NCI-H1092 (cell line): ENCODE data around the gene SNX27.

Source experiments
- DNase-seq: peaks from one replicate; lab custom pipeline; 2025; lab: John Stamatoyannopoulos, UW

Gene SNX27

GRCh38 chr1:151705753-151706463 lies 94.1 kb downstream of the SNX27 start:
- no peak for DNase-seq

GRCh38 chr1:151706464-151707415 lies 94.9 kb downstream of the SNX27 start:
- no peak for DNase-seq

GRCh38 chr1:151707541-151708065 lies 95.8 kb downstream of the SNX27 start:
- DNase-seq, result no peak

- no peak for DNase-seq
Measured at GRCh38 chr1:151708891-151709290, 97.0 kb downstream of the SNX27 start.

- DNase-seq, result no peak
Measured at GRCh38 chr1:151710187-151710840, 98.5 kb downstream of the SNX27 start.

DNA sequence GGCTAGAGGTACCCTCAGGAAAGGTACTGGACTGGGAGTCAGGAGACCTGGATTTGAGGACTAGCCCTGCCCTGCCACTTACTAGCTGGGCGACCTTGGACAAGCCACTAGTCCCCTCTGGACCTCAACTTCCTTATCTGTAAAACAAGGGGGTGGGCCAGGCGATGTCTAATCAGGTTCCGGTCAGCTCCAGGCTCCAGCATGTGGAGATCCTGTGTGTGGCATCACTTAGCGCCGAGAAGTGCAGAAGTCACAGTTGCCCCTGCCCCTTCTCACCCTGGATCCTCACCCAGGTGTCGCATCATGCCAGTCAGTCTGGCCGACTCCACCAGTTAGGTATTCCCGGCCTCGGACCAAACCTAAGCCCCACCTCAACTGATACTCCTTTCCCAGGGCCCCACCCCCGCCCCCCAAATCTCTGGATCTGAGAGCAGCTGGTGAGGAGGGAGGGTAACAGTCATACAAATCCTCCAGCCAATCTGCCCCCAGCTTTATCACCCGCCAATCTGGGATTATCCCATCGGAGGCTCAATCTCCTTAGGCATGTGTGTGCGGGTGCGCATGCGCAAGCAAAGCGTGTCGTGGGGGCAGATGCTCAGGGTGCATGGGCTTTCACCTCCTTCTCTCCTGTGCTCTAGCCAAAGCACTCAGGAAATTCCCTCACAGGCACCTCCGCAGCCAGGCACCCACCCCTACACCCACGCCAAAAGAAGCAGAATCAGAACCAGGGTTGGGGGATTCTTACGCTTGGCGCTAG lies 99.4 kb downstream of the SNX27 start:
- DNase-seq, result no peak

- no peak for DNase-seq
Measured at GRCh38 chr1:151711951-151712350, 100.1 kb downstream of the SNX27 start.

- no peak for DNase-seq
Measured at GRCh38 chr1:151713044-151713443, 101.2 kb downstream of the SNX27 start.

DNA sequence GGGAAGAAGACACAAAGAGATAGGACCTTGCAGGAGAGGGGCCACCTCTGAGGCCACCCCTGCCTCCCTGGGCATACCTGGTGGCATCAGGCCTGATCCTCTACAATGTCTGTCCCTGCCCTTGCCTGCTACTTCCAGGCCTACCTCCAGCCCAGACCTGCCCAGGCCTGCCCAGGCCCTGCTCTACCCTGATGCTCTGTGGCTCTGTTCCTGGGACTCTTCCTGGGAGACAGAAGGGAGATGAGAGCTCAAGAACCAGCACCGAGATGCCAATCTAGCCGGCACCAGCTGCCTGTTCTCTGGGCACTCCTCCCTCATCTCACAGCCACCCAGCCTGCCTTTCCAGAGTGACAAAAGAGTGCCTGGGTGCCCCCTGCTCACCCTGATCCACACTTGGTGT lies 102.0 kb downstream of the SNX27 start:
- no peak for DNase-seq

- DNase-seq, result no peak
Measured at GRCh38 chr1:151714820-151715725, 103.2 kb downstream of the SNX27 start.

- peak; percentile 74 for DNase-seq
Measured at GRCh38 chr1:151715726-151716404, 104.0 kb downstream of the SNX27 start.

DNA sequence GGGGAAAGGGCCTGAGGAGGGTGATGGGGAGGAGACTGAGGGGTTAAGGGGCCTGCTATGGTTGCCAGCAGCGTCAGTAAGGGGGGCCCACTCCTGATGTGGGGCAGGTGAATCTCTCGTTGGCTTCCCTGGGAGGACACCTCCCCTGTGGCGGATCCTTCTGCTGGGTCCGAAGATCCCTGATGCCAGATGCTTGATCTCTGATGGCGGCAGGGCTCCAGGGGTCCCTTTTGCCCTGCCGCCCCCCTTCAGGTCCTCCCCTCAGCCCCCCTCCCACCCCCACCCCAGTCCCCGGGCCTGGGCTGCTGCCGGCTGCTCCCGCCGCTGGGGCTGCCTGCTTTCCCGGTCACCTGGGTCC lies 104.5 kb downstream of the SNX27 start:
- no peak for DNase-seq

GRCh38 chr1:151716771-151717631 lies 105.2 kb downstream of the SNX27 start, which contains the start of gene CELF3:
Gene CELF3 (minus strand): TSS chr1:151716803. CDS start chr1:151716020, 783 bp downstream.
- DNase-seq, result peak; percentile 94

GRCh38 chr1:151718011-151718431 lies 106.2 kb downstream of the SNX27 start:
- DNase-seq, result no peak

DNA sequence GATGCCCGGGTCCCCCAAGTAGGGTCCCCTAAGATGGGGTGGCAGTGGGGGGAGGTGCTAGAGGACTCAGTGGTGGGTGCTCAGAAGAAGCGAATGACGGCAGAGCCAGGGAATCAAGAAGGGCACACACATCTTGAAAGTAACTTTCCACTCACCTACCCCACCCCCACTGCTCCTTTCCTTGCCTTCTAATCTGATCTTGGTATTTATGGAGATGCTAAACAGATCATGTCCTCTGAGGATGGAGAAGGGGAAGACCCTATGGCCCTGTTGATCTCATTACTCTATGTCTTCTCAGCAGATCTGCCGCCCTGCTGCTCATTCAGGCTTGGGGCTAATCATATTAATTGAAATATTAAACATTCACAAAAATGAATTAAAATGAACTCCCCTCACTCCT lies 106.8 kb downstream of the SNX27 start:
- no peak for DNase-seq

- DNase-seq, result no peak
Measured at GRCh38 chr1:151720125-151720524, 108.3 kb downstream of the SNX27 start.

GRCh38 chr1:151720554-151720953 lies 108.7 kb downstream of the SNX27 start:
- no peak for DNase-seq

DNA sequence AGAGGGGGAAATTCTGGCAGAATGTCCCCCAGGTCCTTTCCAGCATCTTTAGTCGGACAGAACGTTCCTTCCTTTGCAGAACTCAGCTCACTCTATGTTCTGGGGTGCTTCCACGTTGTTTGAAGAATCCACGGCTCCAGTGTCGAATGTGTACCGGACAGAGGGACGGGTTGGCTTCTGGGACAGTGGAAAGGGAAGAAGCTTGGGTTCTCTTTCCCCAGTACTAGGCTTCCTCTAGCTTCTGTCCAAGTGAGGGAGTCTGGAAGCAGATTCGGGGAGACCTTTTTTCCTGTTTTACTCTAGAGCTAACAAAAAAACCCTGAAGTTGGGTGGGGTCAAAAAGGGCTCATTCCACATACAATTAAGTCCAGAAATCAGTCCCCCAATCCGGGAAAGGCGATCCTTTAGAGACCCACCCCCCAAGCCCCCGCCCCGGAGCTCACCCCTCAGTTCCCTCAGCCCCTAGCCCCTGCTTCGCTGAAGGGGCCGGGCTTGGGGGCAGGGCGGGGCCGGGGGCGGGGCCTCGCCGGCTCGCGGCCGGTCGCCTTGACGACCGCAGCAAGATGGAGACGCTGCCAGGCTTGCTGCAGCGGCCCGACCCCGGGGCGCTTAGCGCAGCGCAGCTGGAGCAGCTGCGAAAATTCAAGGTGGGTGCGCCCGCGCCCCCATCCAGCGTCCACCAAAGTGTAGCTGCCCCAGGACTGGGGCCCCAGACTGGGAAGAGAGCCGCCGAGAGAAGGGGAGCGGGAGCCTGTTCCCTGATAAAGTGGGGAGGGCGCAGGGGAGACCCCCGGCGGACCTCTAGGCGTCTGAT lies 109.3 kb downstream of the SNX27 start, which contains the start of gene RIIAD1:
RIIAD1 (plus strand) TSS at position 549 of the 814 bp plus-strand sequence; CDS start at position 564, 15 bp downstream.
- peak; percentile 6 for DNase-seq
